ENCODE data around the gene SMAGP. TPM values are rescaled to one million over a fixed set of nuclear protein-coding genes. Genes with fewer than 3 reads are reported as not detected.

The SMAGP gene
- total RNA-seq, 1 experiment from 2014 or later = 12.4 TPM

DNA sequence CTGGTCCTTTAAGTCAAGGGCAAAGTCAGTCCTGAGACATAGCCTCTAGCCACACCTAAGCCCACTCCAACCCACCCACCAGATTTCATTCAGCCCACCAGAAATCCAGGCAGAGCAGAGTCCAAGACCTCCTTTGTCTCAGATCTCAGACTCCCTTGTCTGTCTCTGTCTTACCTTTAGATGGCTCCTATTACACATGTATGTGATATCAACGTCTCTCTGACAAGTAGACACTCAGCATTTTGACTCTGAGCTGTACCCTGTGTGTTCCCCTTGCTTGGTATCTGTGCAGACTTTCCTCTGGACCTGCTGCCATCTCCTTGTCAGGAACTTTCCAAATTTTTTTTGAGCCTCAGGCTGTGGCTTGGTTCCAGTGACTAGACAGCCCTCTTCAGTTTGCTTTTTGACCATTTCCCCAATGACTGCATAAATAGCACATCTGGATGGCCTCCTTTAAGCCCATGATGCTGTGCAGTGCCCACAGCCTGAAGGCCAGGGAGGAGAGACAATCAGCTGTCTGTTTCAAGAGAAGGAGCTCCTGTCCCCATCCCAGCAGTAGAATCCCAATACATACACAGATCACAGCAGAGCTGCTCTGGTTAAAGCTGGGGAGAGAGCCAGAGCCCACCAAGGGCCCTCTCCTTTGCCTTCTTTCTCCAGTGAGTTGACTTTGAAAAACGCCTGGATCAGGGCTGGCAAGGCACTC is 59.4 kb downstream of the SMAGP start:
- Histone ChIP-seq H3K4me2 (ENCODE audit: insufficient read depth, insufficient read length, low read length) (no peak overlapping the region), H4K8ac (replicated peaks; ENCODE audit: insufficient read length, low read depth, low read length) (no peak overlapping the region), H3K9ac (ENCODE audit: extremely low read depth, insufficient read length, low read length) (no peak overlapping the region), H3K4me1 (ENCODE audit: insufficient read depth, low read length) (no peaks in the 10 kb centered on the region), H3K79me2 (ENCODE audit: insufficient read depth, low read length) (no peaks in the 10 kb centered on the region), H3K4ac (ENCODE audit: low read depth, low read length) (no peak overlapping the region), H2BK5ac (ENCODE audit: insufficient read length, low read length) (no peak overlapping the region), H3K79me1 (ENCODE audit: insufficient read depth, low read depth, low read length, poor library complexity, severe bottlenecking) (no peaks in the 10 kb centered on the region), H2BK15ac (ENCODE audit: low read depth, low read length) (no peak overlapping the region), H3K23me2 (ENCODE audit: insufficient read length, low read depth, low read length, poor library complexity, severe bottlenecking) (no peaks in the 10 kb centered on the region), H3K18ac (ENCODE audit: insufficient read length, low read depth, low read length) (no peak overlapping the region), H3K9me3 (ENCODE audit: control insufficient read depth, low read depth, low read length) (no peaks in the 10 kb centered on the region), H3K27me3 (ENCODE audit: insufficient read depth, low read length) (no peaks in the 10 kb centered on the region), H3K56ac (ENCODE audit: insufficient read length, low read depth, low read length) (no peak overlapping the region), H2BK12ac (ENCODE audit: insufficient read length, low read depth, low read length) (no peak overlapping the region), H2AFZ (ENCODE audit: low read length) (no peak overlapping the region), H2BK20ac (ENCODE audit: low read depth, low read length, poor library complexity, severe bottlenecking) (no peak overlapping the region), H3K14ac (ENCODE audit: insufficient read depth, low read length) (no peak overlapping the region; the same call in 1 of the 2 replicates), H4K91ac (ENCODE audit: insufficient read length, low read depth, low read length) (no peak overlapping the region), H3T11ph (ENCODE audit: low read length) (no peak overlapping the region), H3K27ac (ENCODE audit: insufficient read length, low read depth, low read length) (no peak overlapping the region), H4K20me1 (ENCODE audit: control insufficient read depth, insufficient read depth, insufficient read length) (no peaks in the 10 kb centered on the region), H3K23ac (ENCODE audit: insufficient read length, low read depth, low read length) (no peak overlapping the region), H2BK120ac (ENCODE audit: low read depth, low read length, poor library complexity, severe bottlenecking) (no peak overlapping the region), H4K5ac (ENCODE audit: insufficient read length, low read depth, low read length) (no peak overlapping the region), H2AK5ac (ENCODE audit: insufficient read length, low read length) (no peak overlapping the region)
- Mint-ChIP-seq H3K4me3 (no peak overlapping the region), H3K27me3 (ENCODE audit: low read depth) (no peaks in the 10 kb centered on the region), H3K36me3 (ENCODE audit: insufficient read depth in 1 of 3, low read depth in 3 of 3) (peaks cover 0 to 19% (median 8%) of the 10 kb centered on the region in 3 experiments; a peak in 5 of 7 replicates), H3K4me1 (no peaks in the 10 kb centered on the region), H3K9me3 (no peaks in the 10 kb centered on the region), H3K27ac (no peak overlapping the region)
- no peak for DNase-seq
- no CpG with 5 or more reads among the region's 2 CpGs for WGBS (ENCODE audit: extremely low coverage, insufficient read length, low lambda C conversion rate)
- TF ChIP-seq, protein P1, sequence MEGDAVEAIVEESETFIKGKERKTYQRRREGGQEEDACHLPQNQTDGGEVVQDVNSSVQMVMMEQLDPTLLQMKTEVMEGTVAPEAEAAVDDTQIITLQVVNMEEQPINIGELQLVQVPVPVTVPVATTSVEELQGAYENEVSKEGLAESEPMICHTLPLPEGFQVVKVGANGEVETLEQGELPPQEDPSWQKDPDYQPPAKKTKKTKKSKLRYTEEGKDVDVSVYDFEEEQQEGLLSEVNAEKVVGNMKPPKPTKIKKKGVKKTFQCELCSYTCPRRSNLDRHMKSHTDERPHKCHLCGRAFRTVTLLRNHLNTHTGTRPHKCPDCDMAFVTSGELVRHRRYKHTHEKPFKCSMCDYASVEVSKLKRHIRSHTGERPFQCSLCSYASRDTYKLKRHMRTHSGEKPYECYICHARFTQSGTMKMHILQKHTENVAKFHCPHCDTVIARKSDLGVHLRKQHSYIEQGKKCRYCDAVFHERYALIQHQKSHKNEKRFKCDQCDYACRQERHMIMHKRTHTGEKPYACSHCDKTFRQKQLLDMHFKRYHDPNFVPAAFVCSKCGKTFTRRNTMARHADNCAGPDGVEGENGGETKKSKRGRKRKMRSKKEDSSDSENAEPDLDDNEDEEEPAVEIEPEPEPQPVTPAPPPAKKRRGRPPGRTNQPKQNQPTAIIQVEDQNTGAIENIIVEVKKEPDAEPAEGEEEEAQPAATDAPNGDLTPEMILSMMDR (conservative IDR thresholded peaks at IDR 0.05) = no peak

All from H9 (cell line).